NT2/D1 (cell line): Measurements from ENCODE around the gene COLEC12.

ENCODE experiments used
- SUZ12 ChIP-seq: IDR thresholded peaks from 2 replicates; pipeline ENCODE4 v1.6.1; 2011; ENCODE audit not compliant: insufficient read length, insufficient read depth; ENCODE audit errors: extremely low read depth
- YY1 ChIP-seq: IDR thresholded peaks from 2 replicates; pipeline ENCODE4 v1.6.1; 2011; ENCODE audit not compliant: insufficient read length, insufficient read depth
- ZNF274 ChIP-seq: IDR thresholded peaks from 2 replicates; pipeline ENCODE4 v1.6.1; 2011; ENCODE audit warnings: mild to moderate bottlenecking, low read depth, low read length

GRCh38 chr18:289026-289425 is 211.5 kb downstream of the COLEC12 start:
- TF ChIP-seq ZNF274 (no peak), SUZ12 (no peak), YY1 (no peak)
